Activated CD4-positive, CD25-positive, alpha-beta regulatory T cell treated with anti-CD3 and anti-CD28 coated beads, Interleukin-2, amount 50 U/mL, for 16 hours (primary cell): Measurements from ENCODE around the gene C13orf42.

ENCODE experiments used
- DNase-seq: peaks from one replicate; pipeline ENCODE4 v3.0.0-alpha.2; 2020; ENCODE audit warnings: low read depth, low spot score

The C13orf42 gene

GRCh38 chr13:51033421-51034185, 77.5 kb downstream of the C13orf42 start:
- no peak for DNase-seq

- no peak for DNase-seq
Observed at GRCh38 chr13:51032831-51033230, 78.2 kb downstream of the C13orf42 start.
